ENCODE results near the gene WWC2.

The WWC2 gene

GRCh38 chr4:183082053-183082452 lies 17.0 kb upstream of the WWC2 start:
- no peaks in the 10 kb centered on the region for H3K27me3 Mint-ChIP-seq
- H3K4me3 Mint-ChIP-seq, result no peak overlapping the region
- no peaks in the 10 kb centered on the region for H3K4me1 Mint-ChIP-seq
- ATAC-seq (replicated peaks; ENCODE audit: extremely low read depth, poor library complexity, severe bottlenecking), result no peak
- no peak overlapping the region for H3K27ac Mint-ChIP-seq (ENCODE audit: low read depth)
- no peaks in the 10 kb centered on the region for H3K36me3 Mint-ChIP-seq (ENCODE audit: insufficient read depth)
- DNase-seq (ENCODE audit: low spot score in 2 of 2), result no peak
- H3K9me3 Mint-ChIP-seq, result no peaks in the 10 kb centered on the region

- peaks cover under 1% of the 10 kb centered on the region for H3K9me3 Mint-ChIP-seq
- peaks cover 17% of the 10 kb centered on the region for H3K27me3 Mint-ChIP-seq
- no peak for ATAC-seq (replicated peaks; ENCODE audit: extremely low read depth, poor library complexity, severe bottlenecking)
- no peak for DNase-seq (ENCODE audit: low spot score in 2 of 2)
- H3K36me3 Mint-ChIP-seq (ENCODE audit: insufficient read depth), result no peaks in the 10 kb centered on the region
- H3K4me1 Mint-ChIP-seq, result no peaks in the 10 kb centered on the region
- no peak overlapping the region for H3K4me3 Mint-ChIP-seq
- H3K27ac Mint-ChIP-seq (ENCODE audit: low read depth), result no peak overlapping the region
These were observed 4.5 kb upstream of the WWC2 start for GRCh38 chr4:183094393-183095198.

GRCh38 chr4:183095199-183095512 lies 3.9 kb upstream of the WWC2 start:
- Mint-ChIP-seq H3K27me3 (peaks cover 17% of the 10 kb centered on the region), H3K27ac (ENCODE audit: low read depth) (no peak overlapping the region), H3K4me3 (no peak overlapping the region), H3K36me3 (ENCODE audit: insufficient read depth) (no peaks in the 10 kb centered on the region), H3K4me1 (no peaks in the 10 kb centered on the region), H3K9me3 (no peaks in the 10 kb centered on the region)
- ATAC-seq (replicated peaks; ENCODE audit: extremely low read depth, poor library complexity, severe bottlenecking) (no peak), DNase-seq (ENCODE audit: low spot score in 2 of 2) (no peak)

- Mint-ChIP-seq H3K36me3 (ENCODE audit: insufficient read depth) (no peaks in the 10 kb centered on the region), H3K9me3 (no peaks in the 10 kb centered on the region), H3K27ac (ENCODE audit: low read depth) (no peak overlapping the region), H3K4me3 (peak overlapping the region; percentile 44), H3K4me1 (no peaks in the 10 kb centered on the region), H3K27me3 (peaks cover 18% of the 10 kb centered on the region)
- ATAC-seq (replicated peaks; ENCODE audit: extremely low read depth, poor library complexity, severe bottlenecking), result no peak
- DNase-seq (ENCODE audit: low spot score in 2 of 2), result no peak
These were observed 2.6 kb upstream of the WWC2 start for GRCh38 chr4:183096276-183096965.

- Mint-ChIP-seq H3K27ac (ENCODE audit: low read depth) (no peak overlapping the region), H3K9me3 (no peaks in the 10 kb centered on the region), H3K4me1 (no peaks in the 10 kb centered on the region), H3K4me3 (peak overlapping the region; percentile 44), H3K27me3 (peaks cover 28% of the 10 kb centered on the region), H3K36me3 (ENCODE audit: insufficient read depth) (no peaks in the 10 kb centered on the region)
- ATAC-seq (replicated peaks; ENCODE audit: extremely low read depth, poor library complexity, severe bottlenecking) (no peak), DNase-seq (ENCODE audit: low spot score in 2 of 2) (peak; percentile 11 to 13)
These were observed 1.6 kb upstream of the WWC2 start for GRCh38 chr4:183097231-183098018.

GRCh38 chr4:183098019-183098722 lies 886 bp upstream of the WWC2 start:
- Mint-ChIP-seq H3K4me1 (no peaks in the 10 kb centered on the region), H3K27ac (ENCODE audit: low read depth) (no peak overlapping the region), H3K36me3 (ENCODE audit: insufficient read depth) (no peaks in the 10 kb centered on the region), H3K27me3 (peaks cover 33% of the 10 kb centered on the region), H3K9me3 (no peaks in the 10 kb centered on the region), H3K4me3 (peak overlapping the region; percentile 68)
- ATAC-seq (replicated peaks; ENCODE audit: extremely low read depth, poor library complexity, severe bottlenecking) (peak; percentile 20), DNase-seq (ENCODE audit: low spot score in 2 of 2) (no peak)

- ATAC-seq (replicated peaks; ENCODE audit: extremely low read depth, poor library complexity, severe bottlenecking) (no peak), DNase-seq (ENCODE audit: low spot score in 2 of 2) (no peak)
- H3K36me3 Mint-ChIP-seq (ENCODE audit: insufficient read depth), result no peaks in the 10 kb centered on the region
- no peaks in the 10 kb centered on the region for H3K4me1 Mint-ChIP-seq
- peak overlapping the region; percentile 32 for H3K4me3 Mint-ChIP-seq
- H3K27ac Mint-ChIP-seq (ENCODE audit: low read depth), result no peak overlapping the region
- no peaks in the 10 kb centered on the region for H3K9me3 Mint-ChIP-seq
- H3K27me3 Mint-ChIP-seq, result peaks cover 33% of the 10 kb centered on the region
These were observed 660 bp downstream of the WWC2 start for GRCh38 chr4:183099537-183100297.

- H3K9me3 Mint-ChIP-seq, result no peaks in the 10 kb centered on the region
- DNase-seq (ENCODE audit: low spot score in 2 of 2) (no peak), ATAC-seq (replicated peaks; ENCODE audit: extremely low read depth, poor library complexity, severe bottlenecking) (no peak)
- H3K4me3 Mint-ChIP-seq, result peak overlapping the region; percentile 32
- H3K27me3 Mint-ChIP-seq, result peaks cover 33% of the 10 kb centered on the region
- no peak overlapping the region for H3K27ac Mint-ChIP-seq (ENCODE audit: low read depth)
- no peaks in the 10 kb centered on the region for H3K4me1 Mint-ChIP-seq
- no peaks in the 10 kb centered on the region for H3K36me3 Mint-ChIP-seq (ENCODE audit: insufficient read depth)
These were observed 1.2 kb downstream of the WWC2 start for GRCh38 chr4:183100298-183100599.

GRCh38 chr4:183100827-183101226 lies 1.8 kb downstream of the WWC2 start:
- H3K27me3 Mint-ChIP-seq, result peaks cover 33% of the 10 kb centered on the region
- H3K36me3 Mint-ChIP-seq (ENCODE audit: insufficient read depth), result no peaks in the 10 kb centered on the region
- peak overlapping the region; percentile 11 for H3K4me3 Mint-ChIP-seq
- no peak overlapping the region for H3K27ac Mint-ChIP-seq (ENCODE audit: low read depth)
- no peak for ATAC-seq (replicated peaks; ENCODE audit: extremely low read depth, poor library complexity, severe bottlenecking)
- H3K4me1 Mint-ChIP-seq, result no peaks in the 10 kb centered on the region
- DNase-seq (ENCODE audit: low spot score in 2 of 2), result no peak
- no peaks in the 10 kb centered on the region for H3K9me3 Mint-ChIP-seq

- no peaks in the 10 kb centered on the region for H3K9me3 Mint-ChIP-seq
- no peak for DNase-seq (ENCODE audit: low spot score in 2 of 2)
- no peak overlapping the region for H3K4me3 Mint-ChIP-seq
- no peak for ATAC-seq (replicated peaks; ENCODE audit: extremely low read depth, poor library complexity, severe bottlenecking)
- peaks cover 36% of the 10 kb centered on the region for H3K27me3 Mint-ChIP-seq
- no peaks in the 10 kb centered on the region for H3K36me3 Mint-ChIP-seq (ENCODE audit: insufficient read depth)
- no peak overlapping the region for H3K27ac Mint-ChIP-seq (ENCODE audit: low read depth)
- no peaks in the 10 kb centered on the region for H3K4me1 Mint-ChIP-seq
These were observed 3.0 kb downstream of the WWC2 start for GRCh38 chr4:183101956-183102480.

GRCh38 chr4:183105092-183105491 lies 6.0 kb downstream of the WWC2 start:
- no peak for DNase-seq (ENCODE audit: low spot score in 2 of 2)
- no peak for ATAC-seq (replicated peaks; ENCODE audit: extremely low read depth, poor library complexity, severe bottlenecking)
- H3K36me3 Mint-ChIP-seq (ENCODE audit: insufficient read depth), result no peaks in the 10 kb centered on the region
- no peaks in the 10 kb centered on the region for H3K9me3 Mint-ChIP-seq
- peaks cover 32% of the 10 kb centered on the region for H3K27me3 Mint-ChIP-seq
- no peak overlapping the region for H3K27ac Mint-ChIP-seq (ENCODE audit: low read depth)
- H3K4me3 Mint-ChIP-seq, result no peak overlapping the region
- no peaks in the 10 kb centered on the region for H3K4me1 Mint-ChIP-seq

- H3K4me1 Mint-ChIP-seq, result no peaks in the 10 kb centered on the region
- H3K36me3 Mint-ChIP-seq (ENCODE audit: insufficient read depth), result no peaks in the 10 kb centered on the region
- H3K4me3 Mint-ChIP-seq, result no peak overlapping the region
- no peaks in the 10 kb centered on the region for H3K9me3 Mint-ChIP-seq
- DNase-seq (ENCODE audit: low spot score in 2 of 2) (no peak), ATAC-seq (replicated peaks; ENCODE audit: extremely low read depth, poor library complexity, severe bottlenecking) (no peak)
- no peak overlapping the region for H3K27ac Mint-ChIP-seq (ENCODE audit: low read depth)
- peaks cover 26% of the 10 kb centered on the region for H3K27me3 Mint-ChIP-seq
These were observed 7.8 kb downstream of the WWC2 start for GRCh38 chr4:183106839-183107238.
